HG03460 (cell line): Measurements from ENCODE around the gene LRCOL1.

Experiments
- ATAC-seq: cut with Tn5 transposase; IDR thresholded peaks from one replicate; pipeline ENCODE4 v1.9.1; 2021; ENCODE audit not compliant: unreplicated experiment

Gene LRCOL1

DNA sequence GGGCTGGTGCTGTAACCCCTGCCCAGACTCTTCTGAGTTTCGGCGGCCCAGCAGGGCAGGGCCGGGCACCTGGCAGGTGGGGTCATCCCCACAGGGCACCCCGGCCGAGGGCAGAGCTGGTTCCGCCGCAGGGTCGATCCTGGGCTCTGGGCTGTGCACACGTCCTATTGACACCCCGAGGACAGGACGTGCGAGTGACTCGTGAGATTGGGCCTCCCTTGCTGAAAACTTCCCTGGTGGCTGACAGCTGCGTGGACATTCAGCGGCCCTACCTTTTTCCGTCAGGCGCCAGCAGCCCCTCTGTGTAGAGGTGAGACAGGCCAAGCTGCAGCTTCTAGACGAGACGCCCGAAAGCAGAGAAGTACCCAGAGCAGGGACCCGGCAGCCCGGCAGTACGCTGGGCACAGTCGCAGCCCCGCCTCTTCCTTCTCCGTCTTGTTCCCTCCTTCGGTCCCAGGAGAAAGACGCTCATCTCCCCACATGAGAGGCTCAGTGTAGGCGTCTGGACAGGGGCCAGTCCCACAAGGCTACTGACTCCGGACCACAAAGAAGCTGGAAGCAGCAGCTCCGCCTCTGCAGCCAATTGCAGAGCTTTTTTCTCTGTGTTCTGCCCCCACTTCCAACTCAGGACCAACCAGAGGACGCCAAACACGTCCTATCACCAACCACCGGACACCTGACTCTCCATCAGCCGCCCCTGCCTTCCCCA, at the start of gene LRCOL1:
LRCOL1 (minus strand) TSS at position 532 of the 709 bp plus-strand sequence. CDS start 4,331 bp downstream, outside the sequence.
- no peak for ATAC-seq

DNA sequence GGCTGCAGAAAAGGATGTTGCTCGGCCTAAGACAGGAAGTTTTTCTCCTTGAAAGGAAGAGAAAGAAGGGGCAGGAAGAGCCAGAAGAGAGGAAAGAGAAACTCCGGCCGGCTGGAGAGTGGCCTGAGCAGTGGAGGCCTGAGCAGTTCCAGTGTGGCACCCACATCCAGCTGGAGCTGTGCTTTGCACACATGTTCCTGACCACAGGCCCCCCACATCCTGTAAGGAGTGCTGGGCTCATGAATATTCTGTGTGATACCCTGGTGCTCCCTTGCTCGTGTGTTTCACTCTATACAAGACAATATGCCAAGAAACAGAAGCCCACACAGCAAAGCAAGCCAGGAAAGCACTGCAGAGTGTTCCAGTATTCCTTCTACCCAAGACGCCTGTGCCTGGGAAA, 49.7 kb upstream of the LRCOL1 start:
- no peak for ATAC-seq

DNA sequence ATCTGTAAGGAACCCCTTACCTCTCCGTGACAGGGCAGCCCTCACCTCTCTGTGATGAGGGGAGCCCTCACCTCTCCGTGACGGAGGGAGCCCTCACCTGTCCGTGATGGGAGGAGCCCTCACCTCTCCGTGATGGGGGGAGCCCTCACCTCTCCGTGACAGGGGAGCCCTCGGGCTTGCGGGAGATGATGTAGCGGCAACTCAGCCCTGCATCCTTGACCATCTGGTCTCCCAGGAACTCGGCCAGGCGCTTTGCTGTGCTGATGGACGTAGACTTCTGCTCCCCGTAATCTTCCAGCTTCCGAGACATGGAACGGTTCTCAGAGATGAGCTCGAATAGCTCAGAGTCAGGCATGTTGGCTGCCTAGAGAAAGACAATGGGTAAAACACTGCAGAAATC, 48.8 kb upstream of the LRCOL1 start:
- no peak for ATAC-seq

GRCh38 chr12:132658149-132658894, 47.9 kb upstream of the LRCOL1 start:
- ATAC-seq: no peak

DNA sequence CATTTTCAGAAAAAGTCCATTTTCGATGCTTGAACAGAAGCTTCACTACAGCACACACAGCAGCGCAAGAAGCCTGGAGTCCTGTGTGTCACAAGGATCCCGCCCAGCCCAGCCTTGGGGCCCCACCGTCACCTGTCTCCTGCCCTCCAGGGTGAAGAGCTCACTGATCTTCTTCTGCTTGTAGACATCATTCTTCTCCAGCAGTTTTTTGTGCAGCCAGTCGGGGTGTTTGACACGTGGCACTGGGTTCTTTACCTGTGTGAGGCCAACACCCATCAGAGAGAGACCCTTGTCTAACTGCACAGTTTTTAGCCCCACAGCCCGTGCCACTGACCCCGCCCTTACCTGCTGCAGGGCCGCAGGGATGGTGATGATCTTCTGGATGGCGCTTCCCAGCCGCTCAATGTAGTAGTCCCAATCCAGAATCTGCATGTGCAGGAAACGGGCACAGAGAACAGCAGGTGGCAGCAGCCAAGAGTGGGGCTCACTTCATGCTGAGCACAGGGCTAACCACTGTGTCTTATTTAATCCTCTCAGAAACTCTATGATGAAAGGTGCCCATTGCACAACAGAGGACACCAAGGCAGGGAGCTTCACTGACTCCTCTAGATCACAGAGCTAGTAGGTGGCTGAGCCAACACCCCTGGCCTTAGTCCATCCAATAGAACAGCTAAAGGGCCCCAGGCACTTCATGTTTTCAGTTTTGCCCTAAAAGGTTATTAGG, 46.8 kb upstream of the LRCOL1 start:
- ATAC-seq: no peak

DNA sequence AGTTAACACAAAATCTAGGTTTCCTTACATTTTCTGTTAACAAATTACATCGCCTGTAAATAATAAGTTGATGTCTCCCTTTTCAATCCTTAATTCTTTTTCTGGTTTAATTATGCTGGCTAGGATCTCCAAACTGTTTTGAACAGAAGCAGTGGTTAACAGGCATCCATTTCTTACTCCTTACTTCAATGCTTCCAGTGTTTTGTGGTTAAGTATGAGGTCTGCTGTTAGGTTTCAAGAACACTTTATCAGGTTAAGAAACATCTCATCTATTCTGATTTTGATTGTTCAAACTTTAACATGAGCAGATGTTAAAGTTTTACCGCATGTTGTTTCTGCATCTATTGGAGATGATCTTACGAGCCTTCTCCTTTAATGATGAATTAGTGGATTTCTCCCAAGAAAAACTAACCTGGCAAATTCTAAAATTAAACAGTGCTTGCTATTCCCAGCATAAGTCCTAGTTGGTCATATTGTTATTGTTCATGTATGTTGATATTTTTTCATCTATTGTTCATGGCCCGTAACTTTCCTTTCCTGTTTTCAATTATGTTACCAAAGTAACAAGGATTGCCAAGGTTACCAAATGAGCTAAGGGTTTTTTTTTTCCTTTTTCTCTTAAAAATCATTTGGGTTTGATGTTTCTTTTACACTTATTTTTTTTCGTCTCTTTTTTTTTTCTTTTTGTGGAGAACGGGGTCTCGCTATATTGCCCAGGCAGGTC, 43.3 kb upstream of the LRCOL1 start:
- ATAC-seq: no peak

DNA sequence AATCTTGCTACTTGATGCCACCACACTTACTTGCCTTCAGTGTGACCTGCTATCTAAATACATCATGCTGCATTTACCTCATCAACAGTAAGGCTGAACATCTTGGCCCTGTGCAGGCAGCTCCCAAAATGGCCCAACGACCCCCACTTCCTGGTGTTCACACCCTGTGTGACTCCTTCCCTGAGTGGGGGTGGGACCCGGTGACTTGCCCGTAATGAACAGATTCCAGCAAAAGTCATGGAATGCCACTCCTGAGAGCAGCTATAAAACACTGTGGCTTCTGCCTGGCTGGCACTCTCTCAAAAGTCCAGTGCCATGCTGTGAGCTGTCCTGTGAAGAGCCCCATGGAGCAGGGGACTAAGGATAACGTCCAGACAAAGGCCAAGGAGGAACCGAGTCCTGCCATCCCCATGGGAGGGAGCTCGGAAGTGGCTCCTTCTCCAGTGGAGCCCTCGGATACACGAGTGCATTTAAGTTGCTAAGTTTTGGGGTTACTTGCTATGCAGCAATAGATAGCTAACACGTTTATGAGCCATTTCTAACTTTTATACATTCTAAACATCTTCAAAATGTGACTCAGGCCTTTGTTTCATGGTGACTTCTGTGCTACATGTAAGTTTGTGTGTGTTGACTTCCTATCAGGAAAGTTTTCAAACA, 41.2 kb upstream of the LRCOL1 start:
- no peak for ATAC-seq

- no peak for ATAC-seq
These were observed 39.0 kb upstream of the LRCOL1 start for GRCh38 chr12:132649226-132649945.

DNA sequence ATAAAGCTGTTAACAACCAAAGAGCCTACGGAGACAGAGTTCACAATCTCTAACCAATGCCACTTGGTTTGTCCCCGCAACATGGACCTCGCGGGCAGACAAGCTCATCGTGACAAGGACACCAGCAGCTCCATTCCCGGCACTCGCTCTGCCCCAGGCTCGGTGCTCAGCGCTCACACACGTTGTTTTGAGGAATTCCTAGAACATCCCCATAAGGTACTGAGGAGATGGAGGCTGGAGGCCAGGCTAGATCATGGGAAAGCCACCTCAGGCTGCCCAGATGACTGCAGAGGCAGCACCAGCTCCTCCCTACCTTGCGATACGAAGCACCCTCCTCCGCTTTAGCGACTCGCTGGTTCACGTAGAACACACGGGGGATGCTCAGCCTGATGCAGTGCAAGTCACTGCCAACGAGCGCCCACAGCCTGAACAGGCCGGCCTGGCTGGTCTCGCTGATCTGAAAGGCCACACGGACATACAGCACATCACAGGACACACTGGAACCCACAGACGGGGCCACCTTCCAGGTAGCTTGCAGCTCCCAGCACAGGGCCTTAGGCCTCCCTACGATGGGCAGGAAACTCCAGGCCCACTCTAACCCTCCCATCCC, 38.3 kb upstream of the LRCOL1 start:
- no peak for ATAC-seq

DNA sequence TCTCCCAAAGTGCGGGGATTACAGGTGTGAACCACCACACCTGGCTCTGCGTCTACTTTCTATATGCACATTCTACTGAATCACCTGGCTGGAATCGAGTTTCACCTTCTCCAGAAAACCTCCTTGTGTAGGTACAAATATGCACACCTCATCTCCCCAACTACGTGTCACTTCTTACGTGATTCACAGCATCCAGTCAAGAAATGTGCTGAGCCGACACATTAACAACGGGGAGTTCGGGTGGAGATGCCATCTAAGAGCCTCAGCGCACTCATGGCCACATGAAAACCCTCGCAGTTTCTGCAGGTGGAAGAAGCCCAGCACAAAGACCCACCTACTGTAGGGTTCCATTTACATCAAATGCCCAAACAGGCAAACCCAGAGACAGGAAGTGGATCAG, 37.5 kb upstream of the LRCOL1 start:
- no peak for ATAC-seq

DNA sequence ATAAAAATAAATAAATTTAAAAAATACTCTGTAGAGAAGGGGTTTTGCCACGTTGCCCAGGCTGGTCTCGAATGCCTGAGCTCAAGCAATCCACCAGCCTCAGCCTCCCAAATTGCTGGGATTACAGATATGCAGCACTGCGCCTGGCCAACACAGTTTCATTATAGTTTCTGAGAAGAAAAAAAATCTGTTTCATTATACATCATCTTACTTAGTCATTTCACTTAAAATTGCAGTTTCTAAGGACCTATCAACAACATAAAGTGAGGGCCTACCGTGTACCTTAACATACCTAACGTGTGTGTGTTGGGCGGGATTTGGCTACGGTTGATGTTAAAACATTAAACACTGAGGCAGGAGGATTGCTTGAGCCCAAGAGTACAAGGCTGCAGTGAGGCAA, 36.5 kb upstream of the LRCOL1 start:
- ATAC-seq: no peak

DNA sequence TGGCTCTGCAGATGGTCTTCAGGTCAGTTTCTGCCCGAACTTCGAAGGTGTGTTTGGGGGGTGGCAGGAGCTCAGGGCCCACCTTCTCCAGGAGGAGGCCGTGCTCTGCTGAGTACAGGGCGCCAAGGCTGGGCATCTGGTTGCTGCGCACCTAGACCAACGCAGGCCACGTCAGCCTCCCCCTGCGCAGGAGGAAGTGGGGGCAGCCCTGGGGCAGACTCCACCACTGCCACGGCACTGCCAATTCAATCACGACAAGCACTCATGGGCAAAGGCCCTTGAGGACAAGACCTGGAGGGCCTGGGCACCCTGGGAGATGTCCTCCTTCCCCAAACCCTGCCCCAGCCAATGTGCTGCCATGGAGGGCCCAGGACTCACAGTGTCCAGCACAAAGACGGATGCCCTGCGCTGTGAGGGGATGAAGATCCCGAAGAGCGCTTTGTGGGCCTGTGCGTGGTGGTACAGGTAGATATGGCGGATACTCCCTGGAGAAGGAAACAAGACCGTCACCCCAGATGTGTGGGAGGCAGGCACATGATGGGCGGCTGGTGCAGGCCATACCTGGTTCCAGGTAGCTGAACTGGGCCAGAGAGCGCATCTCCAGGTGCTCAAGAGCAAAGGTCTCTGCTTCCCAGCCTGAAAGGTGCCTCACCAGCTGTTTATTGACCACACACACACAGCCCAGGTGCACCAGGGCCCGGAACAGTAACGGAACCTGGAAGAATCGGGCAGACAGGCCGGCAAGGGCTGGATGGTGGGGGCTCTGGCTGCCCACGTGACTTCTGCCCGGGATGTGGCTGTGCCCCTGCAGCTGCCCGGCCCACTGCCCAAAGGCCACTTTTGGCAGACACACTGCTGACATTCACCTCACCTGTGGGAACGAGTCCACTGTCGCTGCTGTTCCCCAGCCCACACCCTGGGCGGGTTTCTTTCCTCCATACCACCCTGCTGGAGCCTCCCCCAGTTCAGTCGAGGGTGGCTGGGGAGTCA, 32.8 kb upstream of the LRCOL1 start:
- ATAC-seq: no peak

GRCh38 chr12:132641811-132642650, 31.6 kb upstream of the LRCOL1 start:
- ATAC-seq: no peak

- no peak for ATAC-seq
These were observed 30.6 kb upstream of the LRCOL1 start for GRCh38 chr12:132640936-132641335.

- ATAC-seq: no peak
These were observed 29.7 kb upstream of the LRCOL1 start for GRCh38 chr12:132639956-132640520.

- no peak for ATAC-seq
These were observed 28.4 kb upstream of the LRCOL1 start for GRCh38 chr12:132638541-132639408.
